WI38 (cell line): Measurements from ENCODE around the gene WDR43.

Source experiments
- H3K4me3 ChIP-seq: 2 replicates; pipeline ENCODE4 v1.5.1; 2011; ENCODE audit warnings: low read depth, mild to moderate bottlenecking, control low read depth, low read length
- TF ChIP-seq, protein P1 (sequence below): IDR thresholded peaks from 2 replicates; pipeline ENCODE4 v1.5.1; 2012; ENCODE audit warnings: low read depth, mild to moderate bottlenecking, control low read depth, low read length

Gene WDR43

DNA sequence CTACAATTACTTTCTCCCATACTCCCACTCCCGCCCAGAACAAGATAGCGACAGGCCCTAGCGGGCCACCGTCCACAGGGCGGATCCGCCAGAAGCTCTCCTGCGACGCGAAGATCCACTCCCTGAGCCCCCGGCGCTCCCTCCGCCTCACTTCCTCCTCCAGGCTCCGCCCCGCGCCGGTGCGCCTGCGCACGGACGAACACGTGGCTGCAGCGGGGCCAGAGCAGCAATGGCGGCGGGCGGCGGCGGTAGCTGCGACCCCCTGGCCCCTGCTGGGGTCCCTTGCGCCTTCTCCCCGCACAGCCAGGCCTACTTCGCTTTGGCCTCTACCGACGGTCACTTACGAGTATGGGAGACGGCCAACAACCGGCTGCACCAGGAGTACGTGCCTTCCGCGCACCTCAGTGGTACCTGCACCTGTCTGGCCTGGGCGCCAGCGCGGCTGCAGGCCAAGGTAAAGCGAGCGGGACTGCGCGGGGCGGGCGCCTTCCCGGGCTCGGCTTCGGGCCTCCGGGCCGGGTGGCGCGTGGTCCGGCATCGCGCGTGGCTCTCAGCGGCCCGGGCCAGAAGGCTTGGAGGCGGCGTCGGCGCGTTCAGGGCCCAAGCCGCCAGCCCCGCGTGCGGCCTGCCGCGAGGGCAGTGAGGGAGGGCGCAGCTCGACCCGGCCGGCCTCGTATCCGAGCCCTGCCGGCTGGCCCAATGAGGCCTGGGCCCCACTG is at the start of gene WDR43:
WDR43 (plus strand) TSS at position 198 of the 719 bp plus-strand sequence; CDS start at position 230, 32 bp downstream.
- peak within 1 kb of the TSS; percentile 97 for H3K4me3 ChIP-seq
- TF ChIP-seq, protein P1, sequence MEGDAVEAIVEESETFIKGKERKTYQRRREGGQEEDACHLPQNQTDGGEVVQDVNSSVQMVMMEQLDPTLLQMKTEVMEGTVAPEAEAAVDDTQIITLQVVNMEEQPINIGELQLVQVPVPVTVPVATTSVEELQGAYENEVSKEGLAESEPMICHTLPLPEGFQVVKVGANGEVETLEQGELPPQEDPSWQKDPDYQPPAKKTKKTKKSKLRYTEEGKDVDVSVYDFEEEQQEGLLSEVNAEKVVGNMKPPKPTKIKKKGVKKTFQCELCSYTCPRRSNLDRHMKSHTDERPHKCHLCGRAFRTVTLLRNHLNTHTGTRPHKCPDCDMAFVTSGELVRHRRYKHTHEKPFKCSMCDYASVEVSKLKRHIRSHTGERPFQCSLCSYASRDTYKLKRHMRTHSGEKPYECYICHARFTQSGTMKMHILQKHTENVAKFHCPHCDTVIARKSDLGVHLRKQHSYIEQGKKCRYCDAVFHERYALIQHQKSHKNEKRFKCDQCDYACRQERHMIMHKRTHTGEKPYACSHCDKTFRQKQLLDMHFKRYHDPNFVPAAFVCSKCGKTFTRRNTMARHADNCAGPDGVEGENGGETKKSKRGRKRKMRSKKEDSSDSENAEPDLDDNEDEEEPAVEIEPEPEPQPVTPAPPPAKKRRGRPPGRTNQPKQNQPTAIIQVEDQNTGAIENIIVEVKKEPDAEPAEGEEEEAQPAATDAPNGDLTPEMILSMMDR = no peak

- H3K4me3 ChIP-seq = no peak overlapping the region
- TF ChIP-seq, protein P1 = no peak
Observed at GRCh38 chr2:28855193-28855592, 39.3 kb upstream of the WDR43 start.

DNA sequence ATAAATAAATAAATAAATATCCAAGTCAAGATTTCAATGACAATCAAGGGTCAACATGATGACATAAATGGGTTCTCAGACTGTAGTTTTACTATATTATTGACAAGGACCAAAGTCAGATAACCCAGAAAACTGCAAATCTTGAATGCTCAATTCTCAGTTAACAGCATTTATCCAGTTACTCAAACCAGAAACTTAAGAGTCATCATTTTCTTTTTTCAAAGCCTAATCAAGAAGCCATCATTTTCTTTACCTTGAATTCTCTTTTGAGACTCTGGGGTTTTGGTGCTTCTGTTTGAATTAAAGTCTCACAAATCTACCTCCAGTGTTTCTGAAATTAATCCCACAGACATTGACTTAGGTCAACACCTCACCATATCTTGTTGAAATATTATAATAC is 38.5 kb upstream of the WDR43 start:
- TF ChIP-seq, protein P1 = no peak
- no peak overlapping the region for H3K4me3 ChIP-seq

GRCh38 chr2:28868611-28869010 is 25.9 kb upstream of the WDR43 start:
- TF ChIP-seq, protein P1 = no peak
- H3K4me3 ChIP-seq = peak overlapping the region; percentile 94

- TF ChIP-seq, protein P1 = no peak
- H3K4me3 ChIP-seq = peak overlapping the region; percentile 94
Observed at GRCh38 chr2:28869494-28870145, 24.8 kb upstream of the WDR43 start.

GRCh38 chr2:28870146-28870891 is 24.1 kb upstream of the WDR43 start, which contains the start of gene TRMT61B:
TRMT61B (minus strand) TSS chr2:28870309; CDS start chr2:28870277, 32 bp downstream.
- TF ChIP-seq, protein P1 = no peak
- H3K4me3 ChIP-seq = peak within 1 kb of the TSS; percentile 94
